Activated naive CD4-positive, alpha-beta T cell treated with anti-CD3 and anti-CD28 coated beads for 36 hours (primary cell): ENCODE results near the gene PPIL1. TPM values are rescaled to one million over a fixed set of nuclear protein-coding genes. Genes with fewer than 3 reads are reported as not detected.

Experiments used
- CTCF ChIA-PET: fragments of 350-600 bp; sonication (Branson Sonifier 250); formaldehyde crosslinking; loops from one replicate; lab custom pipeline; 2021; ENCODE audit warnings: antibody characterized with exemption; lab: Charles Lee
- DNase-seq: peaks from one replicate; pipeline ENCODE4 v3.0.0-alpha.2; 2020
- H3K27ac Mint-ChIP-seq: one replicate; pipeline ENCODE4 v1.8.0; 2021; ENCODE audit warnings: mild to moderate bottlenecking, mixed read lengths
- H3K27me3 Mint-ChIP-seq: one replicate; pipeline ENCODE4 v1.8.0; 2021; ENCODE audit warnings: low read depth, mixed read lengths
- H3K36me3 Mint-ChIP-seq: one replicate; pipeline ENCODE4 v1.8.0; 2021; ENCODE audit warnings: low read depth, mixed read lengths
- H3K4me1 Mint-ChIP-seq: one replicate; pipeline ENCODE4 v1.8.0; 2021; ENCODE audit warnings: low read depth, mixed read lengths
- H3K4me3 Mint-ChIP-seq: one replicate; pipeline ENCODE4 v1.8.0; 2021; ENCODE audit warnings: mild to moderate bottlenecking, moderate library complexity, mixed read lengths
- H3K9me3 Mint-ChIP-seq: one replicate; pipeline ENCODE4 v1.8.0; 2021; ENCODE audit warnings: mixed read lengths
- intact Hi-C: fragments of 100-400 bp; cut with micrococcal nuclease; formaldehyde crosslinking; loops from one replicate; pipeline ENCODE4 v1.15.1; 2023
- total RNA-seq, 2 experiments: library from RNA; stranded (reverse); gene quantifications; one replicate each; pipeline ENCODE4 v1.2.3, GENCODE V29; 2021

The PPIL1 gene
- total RNA-seq, 2 experiments from 2014 or later: 42.8 to 44.0 TPM

DNA sequence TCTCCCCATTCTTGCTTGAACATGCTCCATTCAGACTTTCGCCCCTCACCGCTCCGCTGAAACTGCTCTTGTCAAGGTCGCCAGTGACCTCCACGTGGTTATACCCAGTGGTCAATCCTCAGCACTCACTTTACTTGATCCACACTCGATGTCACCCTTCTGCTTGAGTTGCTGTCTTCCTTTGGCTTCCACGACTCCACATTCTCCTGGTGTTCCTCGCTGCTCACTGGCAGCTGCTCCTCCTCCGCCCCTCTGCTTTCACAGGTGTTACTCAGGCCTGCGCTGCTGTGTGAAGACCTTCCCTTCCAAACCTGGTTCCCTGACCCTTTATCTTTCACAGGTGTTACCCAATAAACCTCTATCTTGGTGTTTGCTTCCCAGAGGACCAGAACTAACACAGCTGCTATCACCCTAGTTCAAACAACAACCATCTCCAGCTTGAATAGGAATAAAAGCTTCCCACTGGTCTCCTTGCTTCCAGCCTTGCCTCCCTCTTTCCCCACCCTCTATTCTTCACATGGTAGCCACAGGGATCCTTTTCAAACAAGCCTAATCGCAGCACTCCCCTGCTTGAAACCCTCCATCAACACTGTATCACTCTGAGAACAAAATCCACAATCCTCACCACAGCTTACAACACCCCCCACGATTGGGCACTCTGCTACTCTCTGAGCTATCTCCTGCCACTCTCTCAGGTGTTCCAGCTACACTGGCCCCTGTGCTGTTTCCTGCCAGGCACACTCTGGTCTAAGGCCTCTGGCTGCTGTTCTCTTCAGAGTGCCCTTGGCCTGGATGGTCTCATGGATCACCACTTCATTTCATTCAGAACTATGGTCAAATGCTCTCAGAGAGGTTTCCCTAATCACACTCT is 10.7 kb downstream of the PPIL1 start:
- Mint-ChIP-seq H3K36me3 (peaks cover 54% of the 10 kb centered on the region), H3K27ac (no peak overlapping the region), H3K4me1 (peaks cover 36% of the 10 kb centered on the region), H3K27me3 (no peaks in the 10 kb centered on the region), H3K4me3 (no peak overlapping the region), H3K9me3 (no peaks in the 10 kb centered on the region)
- CTCF ChIA-PET: interaction anchor here (0.6 to 6.6 kb wide), 4 partner anchors 9 to 106 kb away, joined by 3 to 49 read pairs (median 4); no protein-coding TSS in a partner anchor
- intact Hi-C loops: no loop called here
- no peak for DNase-seq

GRCh38 chr6:36862848-36863382 is 11.7 kb downstream of the PPIL1 start:
- H3K4me3 Mint-ChIP-seq: no peak overlapping the region
- H3K36me3 Mint-ChIP-seq: peaks cover 50% of the 10 kb centered on the region
- intact Hi-C loops: no loop called here
- H3K27ac Mint-ChIP-seq: no peak overlapping the region
- H3K27me3 Mint-ChIP-seq: no peaks in the 10 kb centered on the region
- DNase-seq: no peak
- H3K4me1 Mint-ChIP-seq: peaks cover 31% of the 10 kb centered on the region
- no peaks in the 10 kb centered on the region for H3K9me3 Mint-ChIP-seq
- CTCF ChIA-PET: interaction anchor here (6.6 kb wide), 1 partner anchor 12 kb away, joined by 49 read pairs; no protein-coding TSS in a partner anchor

DNA sequence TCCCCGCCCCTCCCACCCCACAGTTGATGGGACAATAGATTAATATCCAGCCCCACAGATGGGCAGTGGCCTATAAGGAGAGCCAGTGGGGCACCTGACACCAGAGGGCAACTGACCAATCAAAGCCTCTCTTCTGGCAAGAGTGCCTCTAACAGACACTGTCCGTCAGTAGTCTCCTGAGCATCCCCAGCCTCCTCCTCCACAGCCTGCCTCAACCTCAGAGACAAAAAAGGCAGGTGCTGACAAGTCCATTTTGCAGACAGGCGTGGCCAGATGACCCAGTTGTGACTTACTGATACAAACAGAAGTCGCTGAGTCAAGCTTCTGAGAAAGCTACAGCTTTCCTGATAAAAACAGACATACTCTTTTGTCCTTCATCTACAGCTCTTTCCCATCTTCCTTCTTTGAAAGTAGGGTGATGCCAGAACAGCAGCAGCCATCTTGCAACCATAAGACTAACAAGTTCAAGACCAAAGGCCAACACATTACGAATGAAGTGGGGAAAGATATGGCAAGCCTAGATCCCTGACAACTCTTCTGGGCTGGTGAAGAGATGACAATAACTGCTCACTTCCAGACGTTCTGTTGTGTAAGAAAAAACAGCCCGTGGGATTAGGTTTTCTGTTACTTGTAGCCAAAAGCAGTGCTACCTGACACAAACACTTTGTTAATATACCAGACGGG is 12.3 kb downstream of the PPIL1 start:
- H3K27ac Mint-ChIP-seq: no peak overlapping the region
- intact Hi-C loops: no loop called here
- H3K36me3 Mint-ChIP-seq: peaks cover 45% of the 10 kb centered on the region
- H3K9me3 Mint-ChIP-seq: no peaks in the 10 kb centered on the region
- no peaks in the 10 kb centered on the region for H3K27me3 Mint-ChIP-seq
- no peak for DNase-seq
- CTCF ChIA-PET: interaction anchor here (6.6 kb wide), 1 partner anchor 11 kb away, joined by 49 read pairs; no protein-coding TSS in a partner anchor
- peaks cover 24% of the 10 kb centered on the region for H3K4me1 Mint-ChIP-seq
- H3K4me3 Mint-ChIP-seq: no peak overlapping the region

- CTCF ChIA-PET: interaction anchor here (0.6 to 6.6 kb wide), 3 partner anchors 9 to 1034 kb away, joined by 3 to 49 read pairs (median 3); no protein-coding TSS in a partner anchor
- H3K36me3 Mint-ChIP-seq: peaks cover 46% of the 10 kb centered on the region
- no peak for DNase-seq
- H3K4me1 Mint-ChIP-seq: peaks cover 5% of the 10 kb centered on the region
- H3K27ac Mint-ChIP-seq: no peak overlapping the region
- no peaks in the 10 kb centered on the region for H3K9me3 Mint-ChIP-seq
- intact Hi-C loops: no loop called here
- no peaks in the 10 kb centered on the region for H3K27me3 Mint-ChIP-seq
- no peak overlapping the region for H3K4me3 Mint-ChIP-seq
These were observed 14.5 kb downstream of the PPIL1 start for GRCh38 chr6:36860126-36860525.

- Mint-ChIP-seq H3K9me3 (no peaks in the 10 kb centered on the region), H3K4me3 (no peak overlapping the region), H3K27me3 (no peaks in the 10 kb centered on the region), H3K27ac (no peak overlapping the region), H3K36me3 (peaks cover 39% of the 10 kb centered on the region), H3K4me1 (peaks cover 2% of the 10 kb centered on the region)
- CTCF ChIA-PET: no interaction called here
- intact Hi-C loops: no loop called here
- no peak for DNase-seq
These were observed 16.1 kb downstream of the PPIL1 start for GRCh38 chr6:36858407-36858981.

DNA sequence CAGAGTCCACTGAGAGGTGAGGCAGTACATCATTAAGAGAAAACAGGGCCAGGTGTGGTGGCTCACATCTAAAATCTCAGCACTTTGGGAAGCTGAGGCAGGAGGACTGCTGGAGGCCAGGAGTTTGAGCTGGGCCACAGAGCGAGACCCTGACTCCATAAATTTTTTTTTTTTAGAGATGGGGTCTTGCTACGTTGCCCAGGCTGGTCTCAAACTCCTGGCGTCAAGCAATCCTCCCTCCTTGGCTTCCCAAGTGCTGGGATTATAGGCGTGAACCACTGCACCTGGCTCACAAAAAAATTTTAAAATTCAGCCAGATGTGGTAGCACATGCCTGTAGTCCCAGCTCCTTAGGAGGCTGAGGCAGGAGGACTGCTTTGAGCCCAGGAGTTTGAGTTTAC is 17.3 kb downstream of the PPIL1 start:
- DNase-seq: no peak
- peaks cover 2% of the 10 kb centered on the region for H3K4me1 Mint-ChIP-seq
- no peak overlapping the region for H3K27ac Mint-ChIP-seq
- H3K27me3 Mint-ChIP-seq: no peaks in the 10 kb centered on the region
- H3K36me3 Mint-ChIP-seq: peaks cover 42% of the 10 kb centered on the region
- intact Hi-C loops: no loop called here
- CTCF ChIA-PET: interaction anchor here (0.5 kb wide), 1 partner anchor 98 kb away, joined by 3 read pairs; no protein-coding TSS in a partner anchor
- no peak overlapping the region for H3K4me3 Mint-ChIP-seq
- no peaks in the 10 kb centered on the region for H3K9me3 Mint-ChIP-seq

DNA sequence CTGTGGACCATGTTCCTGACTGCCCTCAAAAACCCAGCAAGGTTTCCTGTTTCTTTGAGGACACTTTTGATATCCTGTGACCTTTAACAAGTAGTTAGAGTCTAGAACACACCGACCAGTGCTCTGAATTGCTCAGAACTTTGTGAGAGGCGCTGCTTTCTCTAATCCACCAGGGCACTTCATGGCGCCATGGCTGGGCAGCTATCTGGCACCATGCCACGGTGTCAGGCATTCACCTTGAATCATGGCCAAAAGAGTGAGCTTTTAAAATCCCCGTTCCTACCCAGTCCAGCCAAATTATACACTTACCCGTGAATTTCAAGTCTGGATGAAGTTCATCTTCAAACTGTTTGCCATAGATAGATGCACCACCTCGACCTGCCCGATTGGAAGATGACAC is 18.3 kb downstream of the PPIL1 start:
- no peak overlapping the region for H3K27ac Mint-ChIP-seq
- peaks cover 48% of the 10 kb centered on the region for H3K36me3 Mint-ChIP-seq
- no peak for DNase-seq
- CTCF ChIA-PET: no interaction called here
- H3K4me3 Mint-ChIP-seq: no peak overlapping the region
- intact Hi-C loops: no loop called here
- H3K4me1 Mint-ChIP-seq: peaks cover 2% of the 10 kb centered on the region
- H3K9me3 Mint-ChIP-seq: no peaks in the 10 kb centered on the region
- H3K27me3 Mint-ChIP-seq: no peaks in the 10 kb centered on the region

- no peaks in the 10 kb centered on the region for H3K9me3 Mint-ChIP-seq
- H3K27ac Mint-ChIP-seq: no peak overlapping the region
- DNase-seq: no peak
- intact Hi-C loops: no loop called here
- H3K4me1 Mint-ChIP-seq: peaks cover 2% of the 10 kb centered on the region
- peaks cover 47% of the 10 kb centered on the region for H3K36me3 Mint-ChIP-seq
- no peak overlapping the region for H3K4me3 Mint-ChIP-seq
- H3K27me3 Mint-ChIP-seq: no peaks in the 10 kb centered on the region
- CTCF ChIA-PET: no interaction called here
These were observed 18.9 kb downstream of the PPIL1 start for GRCh38 chr6:36855750-36856149.

DNA sequence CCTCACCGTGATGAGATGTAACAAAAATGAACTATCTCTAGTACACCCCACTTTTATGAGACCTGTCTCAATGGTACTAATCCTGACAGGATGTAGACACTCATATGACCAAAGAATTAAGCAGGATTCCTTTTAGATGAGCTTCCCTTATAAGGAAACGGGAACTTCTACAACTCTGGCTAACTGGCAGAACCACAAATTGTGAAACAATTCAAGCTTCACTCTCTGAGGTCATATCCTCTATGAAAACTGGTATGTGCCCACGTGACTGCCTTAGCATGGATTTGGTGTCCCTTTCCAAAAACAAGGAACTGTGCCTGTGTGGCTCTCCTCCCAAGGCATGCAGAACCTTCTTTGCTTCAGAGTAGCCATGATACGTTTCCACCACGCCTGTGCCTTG is 21.3 kb downstream of the PPIL1 start:
- no peak for DNase-seq
- Mint-ChIP-seq H3K27ac (no peak overlapping the region), H3K4me1 (no peaks in the 10 kb centered on the region), H3K9me3 (no peaks in the 10 kb centered on the region), H3K36me3 (peaks cover 45% of the 10 kb centered on the region), H3K4me3 (no peak overlapping the region), H3K27me3 (no peaks in the 10 kb centered on the region)
- intact Hi-C loops: loop anchor here (5.0 kb wide), 2 partner anchors 71 to 236 kb away; no protein-coding TSS in a partner anchor
- CTCF ChIA-PET: interaction anchor here (0.6 to 7.8 kb wide), 7 partner anchors 10 to 95 kb away, joined by 3 to 60 read pairs (median 18); partner anchors contain the start of gene PPIL1

GRCh38 chr6:36852481-36853147 is 22.0 kb downstream of the PPIL1 start:
- H3K9me3 Mint-ChIP-seq: no peaks in the 10 kb centered on the region
- no peaks in the 10 kb centered on the region for H3K27me3 Mint-ChIP-seq
- intact Hi-C loops: loop anchor here (5.0 kb wide), 2 partner anchors 70 to 235 kb away; no protein-coding TSS in a partner anchor
- H3K36me3 Mint-ChIP-seq: peaks cover 45% of the 10 kb centered on the region
- H3K27ac Mint-ChIP-seq: no peak overlapping the region
- CTCF ChIA-PET: interaction anchor here (0.6 to 7.8 kb wide), 13 partner anchors 10 to 1220 kb away, joined by 3 to 60 read pairs (median 7); partner anchors contain the start of gene PPIL1
- H3K4me3 Mint-ChIP-seq: no peak overlapping the region
- no peak for DNase-seq
- H3K4me1 Mint-ChIP-seq: no peaks in the 10 kb centered on the region

GRCh38 chr6:36851626-36852025 is 23.0 kb downstream of the PPIL1 start:
- H3K27ac Mint-ChIP-seq: no peak overlapping the region
- H3K27me3 Mint-ChIP-seq: no peaks in the 10 kb centered on the region
- H3K36me3 Mint-ChIP-seq: peaks cover 40% of the 10 kb centered on the region
- H3K4me3 Mint-ChIP-seq: no peak overlapping the region
- no peaks in the 10 kb centered on the region for H3K9me3 Mint-ChIP-seq
- no peak for DNase-seq
- intact Hi-C loops: loop anchor here (1.0 to 5.0 kb wide), 3 partner anchors 69 to 234 kb away; no protein-coding TSS in a partner anchor
- H3K4me1 Mint-ChIP-seq: no peaks in the 10 kb centered on the region
- CTCF ChIA-PET: interaction anchor here (0.6 to 7.8 kb wide), 14 partner anchors 11 to 167 kb away, joined by 3 to 60 read pairs (median 6); partner anchors contain the start of gene PPIL1
